Measurements from ENCODE around the gene ZNF497.

The ZNF497 gene

GRCh38 chr19:58317476-58318072 lies 45.0 kb downstream of the ZNF497 start:
- H3K9me3 ChIP-seq (ENCODE audit: insufficient read depth, low read depth, low read length) = no peaks in the 10 kb centered on the region
- no peak overlapping the region for H3K4me2 ChIP-seq (ENCODE audit: low read depth, low read length, poor library complexity, severe bottlenecking)
- no peaks in the 10 kb centered on the region for H3F3A ChIP-seq (ENCODE audit: low read depth)
- H3K4me1 ChIP-seq (ENCODE audit: insufficient read depth, low read length, poor library complexity, severe bottlenecking) = no peaks in the 10 kb centered on the region
- TF ChIP-seq CTCF (conservative IDR thresholded peaks at IDR 0.05; ENCODE audit: low read length) = no peak
- TF ChIP-seq EZH2phosphoT487 (IDR thresholded peaks at IDR 0.05; ENCODE audit: borderline replicate concordance) = no peak
- no peak overlapping the region for H3K4me3 ChIP-seq (ENCODE audit: low read length, poor library complexity, severe bottlenecking)
- H2AFZ ChIP-seq (ENCODE audit: low read length) = no peak overlapping the region
- no peaks in the 10 kb centered on the region for H3K79me2 ChIP-seq (ENCODE audit: insufficient read depth, low read length)
- H3K36me3 ChIP-seq (ENCODE audit: insufficient read depth, low read length) = peaks cover 28% of the 10 kb centered on the region; the same call in 1 of the 2 replicates
- no peak overlapping the region for H3K9ac ChIP-seq (ENCODE audit: low read depth, low read length, poor library complexity, severe bottlenecking)
- H3K9me2 ChIP-seq (replicated peaks; ENCODE audit: low read depth, low read length) = no peaks in the 10 kb centered on the region
- H3K27me3 ChIP-seq (ENCODE audit: insufficient read depth, low read length, poor library complexity, severe bottlenecking) = no peaks in the 10 kb centered on the region
- H4K20me1 ChIP-seq (ENCODE audit: insufficient read depth, low read length, poor library complexity, severe bottlenecking) = no peaks in the 10 kb centered on the region

- H3K9me2 ChIP-seq (replicated peaks; ENCODE audit: low read depth, low read length) = no peaks in the 10 kb centered on the region
- H4K20me1 ChIP-seq (ENCODE audit: insufficient read depth, low read length, poor library complexity, severe bottlenecking) = peaks cover 5% of the 10 kb centered on the region
- no peak overlapping the region for H3K4me3 ChIP-seq (ENCODE audit: low read length, poor library complexity, severe bottlenecking)
- H3K27me3 ChIP-seq (ENCODE audit: insufficient read depth, low read length, poor library complexity, severe bottlenecking) = no peaks in the 10 kb centered on the region
- H3F3A ChIP-seq (ENCODE audit: low read depth) = no peaks in the 10 kb centered on the region
- H3K36me3 ChIP-seq (ENCODE audit: insufficient read depth, low read length) = peaks cover 42% of the 10 kb centered on the region; the same call in 1 of the 2 replicates
- H3K9me3 ChIP-seq (ENCODE audit: insufficient read depth, low read depth, low read length) = no peaks in the 10 kb centered on the region
- H2AFZ ChIP-seq (ENCODE audit: low read length) = no peak overlapping the region
- H3K4me2 ChIP-seq (ENCODE audit: low read depth, low read length, poor library complexity, severe bottlenecking) = no peak overlapping the region
- H3K9ac ChIP-seq (ENCODE audit: low read depth, low read length, poor library complexity, severe bottlenecking) = no peak overlapping the region
- peaks cover 7% of the 10 kb centered on the region for H3K79me2 ChIP-seq (ENCODE audit: insufficient read depth, low read length)
- TF ChIP-seq CTCF (conservative IDR thresholded peaks at IDR 0.05; ENCODE audit: low read length) = no peak
- no peak for TF ChIP-seq EZH2phosphoT487 (IDR thresholded peaks at IDR 0.05; ENCODE audit: borderline replicate concordance)
- no peaks in the 10 kb centered on the region for H3K4me1 ChIP-seq (ENCODE audit: insufficient read depth, low read length, poor library complexity, severe bottlenecking)
Measured at GRCh38 chr19:58315580-58315979, 47.0 kb downstream of the ZNF497 start.

DNA sequence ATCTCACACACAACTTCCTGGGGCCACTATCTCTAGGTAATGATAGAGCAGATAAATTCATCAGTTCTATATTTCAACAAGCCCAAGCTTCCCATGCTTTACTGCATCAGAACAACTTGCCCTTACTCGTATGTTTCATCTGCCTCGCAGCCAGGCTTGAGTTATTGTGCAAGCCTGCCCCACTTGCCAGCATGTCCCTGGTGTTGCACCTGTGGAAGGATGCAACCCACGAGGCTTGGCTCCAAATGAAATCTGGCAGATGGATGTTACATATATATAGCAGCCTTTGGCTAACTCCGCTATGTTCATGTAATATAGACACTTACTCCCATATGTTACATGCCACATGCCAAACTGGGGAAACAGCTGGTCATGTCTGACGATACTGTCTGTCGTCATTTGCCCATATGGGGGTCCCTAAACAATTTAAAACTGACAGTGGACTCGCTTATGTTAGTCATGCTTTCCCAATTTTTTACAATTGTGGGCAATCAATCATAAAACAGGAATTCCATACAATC lies 51.1 kb downstream of the ZNF497 start:
- peaks cover 26% of the 10 kb centered on the region for H4K20me1 ChIP-seq (ENCODE audit: insufficient read depth, low read length, poor library complexity, severe bottlenecking)
- H3K4me2 ChIP-seq (ENCODE audit: low read depth, low read length, poor library complexity, severe bottlenecking) = no peak overlapping the region
- H3K27me3 ChIP-seq (ENCODE audit: insufficient read depth, low read length, poor library complexity, severe bottlenecking) = no peaks in the 10 kb centered on the region
- no peak overlapping the region for H3K4me3 ChIP-seq (ENCODE audit: low read length, poor library complexity, severe bottlenecking)
- H3F3A ChIP-seq (ENCODE audit: low read depth) = no peaks in the 10 kb centered on the region
- no peak overlapping the region for H3K9ac ChIP-seq (ENCODE audit: low read depth, low read length, poor library complexity, severe bottlenecking)
- H3K79me2 ChIP-seq (ENCODE audit: insufficient read depth, low read length) = peaks cover 41% of the 10 kb centered on the region
- no peaks in the 10 kb centered on the region for H3K9me2 ChIP-seq (replicated peaks; ENCODE audit: low read depth, low read length)
- H2AFZ ChIP-seq (ENCODE audit: low read length) = no peak overlapping the region
- H3K36me3 ChIP-seq (ENCODE audit: insufficient read depth, low read length) = peaks cover 54% of the 10 kb centered on the region; the same call in 1 of the 2 replicates
- no peaks in the 10 kb centered on the region for H3K9me3 ChIP-seq (ENCODE audit: insufficient read depth, low read depth, low read length)
- TF ChIP-seq CTCF (conservative IDR thresholded peaks at IDR 0.05; ENCODE audit: low read length) = no peak
- no peak for TF ChIP-seq EZH2phosphoT487 (IDR thresholded peaks at IDR 0.05; ENCODE audit: borderline replicate concordance)
- peaks cover 31% of the 10 kb centered on the region for H3K4me1 ChIP-seq (ENCODE audit: insufficient read depth, low read length, poor library complexity, severe bottlenecking)
